Stimulated activated CD8-positive, alpha-beta memory T cell treated with anti-CD3 and anti-CD28 coated beads, Interleukin-7, amount 100 ng/mL, for 1 hour (primary cell): ENCODE measurements around the gene SYNGR1.
"Not testable (repeated sequence)": the region's sequence is repeated elsewhere in the genome, so short reads cannot be mapped to it uniquely, and the experiment has no call there.

Source experiments
- DNase-seq, 2 donors: peaks; one replicate each; pipeline ENCODE4 v3.0.0-alpha.2; 2020; ENCODE audit warnings: low read depth in 2 of 2

SYNGR1 gene

DNA sequence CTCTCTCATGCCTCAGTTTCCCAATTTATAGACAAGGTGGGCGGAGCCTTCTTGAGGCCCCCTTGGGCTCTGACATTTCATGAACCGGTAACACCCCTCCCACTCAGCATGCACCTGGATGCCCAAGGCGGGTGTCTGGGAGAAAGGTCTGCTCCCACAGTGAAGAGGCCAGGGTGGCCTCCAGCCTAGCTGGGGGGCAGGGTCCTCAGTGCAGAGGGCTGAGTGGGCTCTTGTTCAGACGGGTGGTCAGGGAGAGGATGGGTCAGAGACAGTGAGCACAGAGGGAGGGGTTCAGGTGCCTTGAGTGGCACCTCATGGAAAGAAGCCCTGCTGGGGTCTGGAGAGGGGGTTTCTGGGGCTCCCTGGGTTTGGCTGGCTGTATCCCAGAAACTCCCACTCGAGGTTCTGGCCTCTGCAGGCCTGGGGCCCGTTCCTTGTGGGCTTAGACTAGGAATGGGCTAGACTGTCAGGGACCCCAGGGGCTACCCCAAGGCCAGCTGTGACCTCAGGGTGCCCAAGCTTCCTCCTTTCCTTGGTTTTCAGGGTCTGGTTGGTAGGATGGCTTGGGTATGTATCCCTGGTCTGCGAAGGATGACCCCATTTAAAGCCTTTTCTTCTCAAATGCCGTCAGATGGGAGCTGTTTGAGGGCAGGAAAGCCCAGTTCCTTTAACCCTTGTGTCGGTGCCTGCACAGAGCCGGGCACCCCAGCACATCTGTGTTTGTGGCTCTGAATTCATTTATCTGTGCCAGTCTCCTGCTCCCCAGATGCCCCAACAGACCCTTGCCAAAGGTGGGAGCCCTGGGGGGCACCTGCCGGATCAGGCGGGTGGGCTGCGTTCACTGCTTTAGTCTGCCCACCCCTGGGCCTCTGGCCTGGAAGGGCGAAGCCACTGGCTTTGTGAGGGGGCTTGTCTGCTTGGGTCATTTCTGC is 1.2 kb downstream of the SYNGR1 start:
- DNase-seq = no peak

DNA sequence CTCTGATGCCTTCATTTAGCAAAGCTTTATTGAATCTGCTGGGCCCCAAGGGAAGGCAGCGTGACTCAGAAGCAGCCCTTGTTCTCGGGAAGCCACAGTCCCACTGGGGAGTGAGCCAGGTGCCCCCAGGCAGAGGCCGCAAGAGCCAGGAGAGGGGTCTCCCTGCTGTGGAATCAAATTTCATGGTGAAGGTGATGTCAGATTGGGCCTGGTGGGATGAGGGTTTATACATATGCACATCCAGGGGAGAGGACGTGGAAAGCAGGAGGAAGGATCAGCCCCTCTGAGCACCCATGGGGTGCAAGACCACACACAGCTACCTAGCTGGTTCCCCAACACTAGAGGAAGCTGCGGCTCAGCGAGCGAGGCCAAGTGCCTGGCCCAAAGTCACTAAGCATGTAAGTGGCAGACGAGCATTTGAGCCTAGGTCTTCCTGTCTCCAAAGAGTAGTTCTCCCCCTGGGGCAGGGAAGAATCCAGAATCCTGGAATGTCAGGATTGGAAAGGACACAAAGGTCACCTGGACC is 2.0 kb downstream of the SYNGR1 start:
- no peak for DNase-seq

DNA sequence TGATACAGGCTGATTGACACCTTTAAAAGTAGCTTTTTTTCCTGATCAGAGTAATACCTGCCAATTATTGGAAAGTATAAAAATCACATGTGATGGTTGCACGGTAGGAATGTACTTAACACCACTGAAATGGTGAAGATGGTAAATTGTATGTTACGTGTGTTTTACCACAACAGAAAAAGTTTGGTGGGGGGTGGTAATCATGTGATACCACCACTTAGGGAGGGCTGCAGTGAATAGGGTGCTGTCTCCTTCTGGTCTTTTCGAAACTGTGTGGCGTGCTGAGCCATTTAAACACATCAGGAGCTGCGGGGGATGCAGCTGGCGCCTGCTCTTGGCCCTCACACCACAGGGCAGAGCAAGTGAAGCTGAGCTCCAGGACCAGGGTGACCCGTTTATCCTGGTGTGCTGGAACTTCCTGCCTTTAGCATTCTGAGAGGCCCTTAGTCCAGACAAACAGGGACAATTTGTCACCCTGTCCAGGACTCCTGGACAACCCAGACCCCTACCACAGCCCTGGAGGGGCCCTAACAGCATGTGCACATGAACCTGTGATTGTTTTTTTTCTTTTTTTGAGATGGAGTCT is 2.6 kb downstream of the SYNGR1 start:
- no peak for DNase-seq

- DNase-seq = no peak
Observed at GRCh38 chr22:39353346-39353745, 3.6 kb downstream of the SYNGR1 start.

DNA sequence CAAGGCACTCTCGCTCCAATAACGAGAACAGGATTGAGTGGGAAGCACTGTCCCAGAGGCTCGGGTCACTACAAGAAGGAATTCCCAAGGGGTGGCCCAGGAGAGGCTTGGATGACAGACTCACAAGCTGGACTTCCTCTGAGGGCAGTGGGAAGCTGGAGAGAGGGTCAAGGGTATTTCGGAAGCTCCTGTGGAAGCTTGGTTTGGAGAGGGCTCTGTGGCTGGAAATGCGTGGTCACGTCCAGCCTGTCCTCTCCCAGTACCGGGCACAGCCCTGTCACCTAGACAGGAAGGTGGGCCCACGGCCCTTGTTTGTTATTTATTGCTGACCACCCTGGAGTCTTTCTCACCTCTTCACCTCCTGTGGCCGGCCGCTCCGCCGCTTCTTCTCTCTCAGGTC is 5.3 kb downstream of the SYNGR1 start:
- DNase-seq = no peak

DNA sequence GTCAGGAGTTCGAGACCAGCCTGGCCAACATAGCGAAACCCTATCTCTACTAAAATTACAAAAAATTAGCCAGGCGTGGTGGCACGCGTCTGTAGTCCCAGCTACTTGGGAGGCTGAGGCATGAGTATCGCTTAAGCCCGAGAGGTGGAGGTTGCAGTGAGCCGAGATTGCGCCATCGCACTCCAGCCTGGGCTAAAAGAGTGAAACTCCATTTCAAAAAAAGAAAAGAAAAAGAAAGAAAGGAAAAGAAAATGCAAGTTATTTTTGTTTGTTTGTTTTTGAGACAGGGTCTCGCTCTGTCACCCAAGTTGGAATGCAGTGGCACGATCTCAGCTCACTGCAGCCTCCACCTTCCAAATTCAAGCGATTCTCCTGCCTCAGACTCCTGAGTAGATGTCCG is 6.0 kb downstream of the SYNGR1 start:
- DNase-seq = not testable (repeated sequence)

DNA sequence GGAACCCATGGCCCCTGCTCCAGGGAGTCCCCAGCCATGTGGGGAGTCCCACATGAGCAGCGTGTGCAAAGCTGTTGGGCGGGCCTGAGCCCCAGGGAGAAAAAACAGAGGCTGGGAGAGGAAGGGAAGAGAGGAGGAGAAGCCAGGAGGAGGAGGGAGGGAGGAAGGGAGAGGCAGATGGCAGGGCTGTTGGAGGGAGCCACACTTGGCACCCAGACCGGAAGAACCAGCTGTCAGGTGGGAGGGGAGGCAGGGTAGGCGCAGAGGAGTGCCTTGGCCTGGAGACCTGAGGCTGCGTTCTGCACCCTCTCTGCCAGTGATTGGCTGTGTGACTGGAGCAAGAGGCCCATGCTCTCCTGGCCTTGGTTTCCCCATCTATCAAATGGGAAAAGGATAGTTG is 6.7 kb downstream of the SYNGR1 start:
- no peak for DNase-seq

DNA sequence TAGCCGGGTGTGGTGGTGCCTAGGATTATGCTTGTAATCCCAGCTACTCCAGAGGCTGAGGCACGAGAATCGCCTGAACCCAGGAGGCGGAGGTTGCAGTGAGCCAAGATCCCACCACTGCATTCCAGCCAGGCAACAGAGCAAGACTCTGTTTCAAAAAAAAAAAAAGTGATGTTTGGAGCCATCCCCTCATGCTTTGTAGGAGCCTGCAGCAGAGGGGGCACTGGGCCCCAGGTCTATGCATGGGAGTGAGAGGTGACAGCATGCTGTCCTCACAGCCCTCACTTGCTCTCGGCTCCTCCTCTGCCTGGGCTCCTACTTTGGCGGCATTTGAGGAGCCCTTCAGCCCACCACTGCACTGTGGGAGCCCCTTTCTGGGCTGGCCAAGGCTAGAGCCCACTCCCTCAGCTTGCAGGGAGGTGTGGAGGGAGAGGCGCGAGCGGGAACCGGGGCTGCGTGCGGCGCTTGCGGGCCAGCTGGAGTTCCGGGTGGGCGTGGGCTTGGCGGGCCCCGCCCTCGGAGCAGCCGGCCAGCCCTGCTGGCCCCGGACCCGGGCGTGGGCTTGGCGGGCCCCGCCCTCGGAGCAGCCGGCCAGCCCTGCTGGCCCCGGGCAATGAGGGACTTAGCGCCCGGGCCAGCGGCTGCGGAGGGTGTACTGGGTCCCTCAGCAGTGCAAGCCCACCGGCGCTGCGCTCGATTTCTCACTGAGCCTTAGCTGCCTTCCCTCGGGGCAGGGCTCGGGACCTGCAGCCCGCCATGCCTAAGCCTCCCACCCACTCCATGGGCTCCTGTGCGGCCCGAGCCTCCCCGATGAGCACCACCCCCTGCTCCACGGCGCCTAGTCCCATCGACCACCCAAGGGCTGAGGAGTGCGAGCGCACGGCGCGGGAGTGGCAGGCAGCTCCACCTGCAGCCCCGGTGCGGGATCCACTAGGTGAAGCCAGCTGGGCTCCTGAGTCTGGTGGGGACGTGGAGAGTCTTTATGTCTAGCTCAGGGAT is 7.6 kb downstream of the SYNGR1 start:
- DNase-seq = not testable (repeated sequence)

GRCh38 chr22:39358197-39358596 is 8.4 kb downstream of the SYNGR1 start:
- not testable (repeated sequence) for DNase-seq

DNA sequence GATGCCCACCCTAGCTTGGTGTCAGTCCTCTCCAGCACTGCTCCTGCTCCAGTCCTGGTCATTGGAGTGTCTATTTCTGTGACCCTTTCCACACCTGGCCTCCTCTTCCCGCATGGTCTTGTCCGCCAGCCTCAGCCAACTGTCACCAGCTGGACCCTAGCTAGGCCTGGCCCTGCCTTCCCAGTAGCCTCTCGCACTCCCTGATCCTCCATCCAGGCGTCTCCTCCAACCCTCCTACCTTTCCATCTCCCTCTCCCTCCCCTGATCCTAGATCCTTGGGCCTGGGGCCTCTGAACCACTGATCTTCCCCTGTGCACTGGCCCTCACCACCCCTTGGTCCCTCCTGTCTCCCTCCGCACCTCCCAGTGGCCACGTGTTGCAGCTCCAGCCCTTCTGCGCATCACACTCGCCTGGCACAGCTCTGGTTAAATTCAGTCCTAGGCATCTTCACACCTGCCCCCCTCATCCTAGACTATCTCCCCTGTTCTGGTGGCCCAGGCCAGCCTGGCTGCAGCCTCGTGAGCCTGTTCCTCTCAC is 9.9 kb downstream of the SYNGR1 start:
- no peak for DNase-seq

- DNase-seq = no peak
Observed at GRCh38 chr22:39360242-39360641, 10.5 kb downstream of the SYNGR1 start.

- no peak for DNase-seq
Observed at GRCh38 chr22:39360674-39361413, 11.1 kb downstream of the SYNGR1 start.

DNA sequence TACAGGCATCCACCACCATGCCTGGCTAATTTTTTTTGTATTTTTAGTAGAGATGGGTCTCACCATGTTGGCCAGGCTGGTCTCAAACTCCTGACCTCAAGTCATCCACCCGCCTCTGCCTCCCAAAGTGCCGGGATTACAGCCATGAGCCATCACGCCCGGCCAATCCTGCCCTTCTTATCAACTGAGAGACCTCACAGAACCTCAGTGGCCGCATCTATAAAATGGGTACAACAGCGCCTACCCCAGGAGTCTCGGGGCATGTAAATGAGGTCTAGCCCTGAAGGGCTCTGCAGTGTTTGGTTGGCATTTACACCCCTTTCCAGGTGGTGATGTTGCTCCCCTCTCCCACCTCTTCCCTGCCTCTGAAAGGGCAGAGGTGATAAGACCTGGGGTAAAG is 11.7 kb downstream of the SYNGR1 start:
- DNase-seq = no peak

GRCh38 chr22:39362271-39362670 is 12.5 kb downstream of the SYNGR1 start:
- no peak for DNase-seq

GRCh38 chr22:39362932-39363331 is 13.1 kb downstream of the SYNGR1 start:
- no peak for DNase-seq

GRCh38 chr22:39363751-39364515 is 14.1 kb downstream of the SYNGR1 start:
- no peak for DNase-seq

DNA sequence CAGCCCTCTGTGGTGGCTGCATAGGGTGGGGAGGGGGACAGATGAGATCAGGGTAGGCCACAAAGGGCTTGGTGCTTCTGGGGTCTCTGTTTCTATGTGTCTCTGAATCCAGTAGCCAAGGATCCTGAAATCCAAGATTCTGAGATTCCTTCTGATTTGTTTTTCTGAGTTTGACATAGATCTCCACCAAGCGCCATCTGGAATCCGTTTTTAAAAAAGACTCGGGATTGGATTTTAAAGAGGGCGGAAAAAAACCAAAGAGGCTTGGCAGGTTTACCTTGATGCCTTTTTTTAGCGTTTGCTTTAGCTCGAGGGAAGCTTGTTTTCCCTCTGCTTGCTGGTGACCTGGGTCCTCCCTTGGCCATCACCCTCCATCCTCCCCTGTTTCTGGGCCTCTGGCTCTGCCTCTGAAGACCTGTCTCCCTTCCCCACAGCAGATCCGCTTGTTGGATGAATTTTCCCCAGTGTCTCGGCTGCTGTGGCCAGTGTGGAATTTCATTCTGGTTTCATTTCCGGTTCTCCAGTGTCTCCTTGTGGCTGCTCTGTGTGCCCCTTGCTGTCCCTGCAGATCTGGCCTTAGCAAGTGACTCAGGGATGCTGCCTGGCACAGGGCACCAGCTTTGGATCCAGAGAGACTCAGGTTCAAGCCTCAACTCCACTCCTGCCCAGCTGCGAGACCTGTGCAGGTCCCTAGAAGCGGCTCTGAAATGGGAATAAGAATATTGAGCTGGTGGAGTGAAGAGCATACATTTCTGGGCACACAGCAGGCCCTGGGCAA is 15.1 kb downstream of the SYNGR1 start:
- no peak for DNase-seq

DNA sequence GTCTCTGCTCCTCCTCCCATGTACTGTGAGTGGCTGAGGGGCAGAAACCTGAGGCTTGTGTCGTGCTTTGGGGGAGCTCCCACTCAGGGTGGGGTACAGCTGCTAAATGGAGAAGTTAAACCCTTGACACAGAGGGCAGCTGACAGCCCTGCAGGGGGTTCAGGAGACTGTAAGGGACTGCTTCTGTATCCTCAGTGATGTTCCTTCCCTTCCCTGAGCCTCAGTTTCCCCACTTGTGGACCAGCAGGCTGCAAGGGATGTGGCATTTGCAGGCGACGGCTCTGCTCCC is 15.6 kb downstream of the SYNGR1 start:
- no peak for DNase-seq

- no peak for DNase-seq
Observed at GRCh38 chr22:39367035-39367434, 17.2 kb downstream of the SYNGR1 start.
